ENCODE results near the gene KLF13. TPM values are rescaled to one million over a fixed set of nuclear protein-coding genes. Genes with fewer than 3 reads are reported as not detected.

Gene KLF13
- total RNA-seq, 3 donors from 2014 or later: 26.3 to 52.2 (median 28.2) TPM

DNA sequence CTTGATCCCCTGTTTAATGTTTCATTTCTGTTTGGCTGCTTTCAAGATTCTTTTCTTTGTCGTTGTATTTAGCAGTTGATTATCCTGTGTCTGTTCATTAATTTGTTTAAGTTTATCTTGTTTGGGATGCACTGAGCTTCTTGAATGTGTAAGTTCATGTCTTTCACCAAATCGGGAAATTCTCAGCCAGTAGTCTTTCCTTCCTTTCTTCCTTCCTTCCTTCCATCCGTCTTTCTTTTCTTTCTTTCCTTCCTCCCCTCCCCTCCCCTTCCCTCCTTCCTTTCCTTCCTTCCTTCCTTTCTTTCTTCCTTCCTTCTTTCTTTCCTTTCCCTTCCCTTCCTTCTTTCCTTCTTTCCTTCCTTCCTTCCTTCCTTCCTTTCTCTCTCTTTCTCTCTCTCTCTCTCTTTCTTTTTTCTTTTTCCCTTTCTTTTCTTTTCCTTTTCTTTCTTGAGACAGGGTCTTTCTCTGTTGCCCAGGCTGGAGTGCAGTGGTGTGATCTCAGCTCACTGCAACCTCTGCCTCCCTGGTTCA is 35.5 kb upstream of the KLF13 start:
- no peak for DNase-seq (ENCODE audit: low spot score in 2 of 2)
- intact Hi-C loops (cut with DNase I; ENCODE audit: low total_unique reads): no loop called here
- no peaks in the 10 kb centered on the region for H3K36me3 ChIP-seq
- no peaks in the 10 kb centered on the region for H3K9me3 ChIP-seq
- H3K27ac ChIP-seq: no peak overlapping the region
- no peak for TF ChIP-seq POLR2AphosphoS5 (IDR thresholded peaks at IDR 0.05)
- TF ChIP-seq POLR2A (IDR thresholded peaks at IDR 0.05): no peak
- TF ChIP-seq, protein P1, sequence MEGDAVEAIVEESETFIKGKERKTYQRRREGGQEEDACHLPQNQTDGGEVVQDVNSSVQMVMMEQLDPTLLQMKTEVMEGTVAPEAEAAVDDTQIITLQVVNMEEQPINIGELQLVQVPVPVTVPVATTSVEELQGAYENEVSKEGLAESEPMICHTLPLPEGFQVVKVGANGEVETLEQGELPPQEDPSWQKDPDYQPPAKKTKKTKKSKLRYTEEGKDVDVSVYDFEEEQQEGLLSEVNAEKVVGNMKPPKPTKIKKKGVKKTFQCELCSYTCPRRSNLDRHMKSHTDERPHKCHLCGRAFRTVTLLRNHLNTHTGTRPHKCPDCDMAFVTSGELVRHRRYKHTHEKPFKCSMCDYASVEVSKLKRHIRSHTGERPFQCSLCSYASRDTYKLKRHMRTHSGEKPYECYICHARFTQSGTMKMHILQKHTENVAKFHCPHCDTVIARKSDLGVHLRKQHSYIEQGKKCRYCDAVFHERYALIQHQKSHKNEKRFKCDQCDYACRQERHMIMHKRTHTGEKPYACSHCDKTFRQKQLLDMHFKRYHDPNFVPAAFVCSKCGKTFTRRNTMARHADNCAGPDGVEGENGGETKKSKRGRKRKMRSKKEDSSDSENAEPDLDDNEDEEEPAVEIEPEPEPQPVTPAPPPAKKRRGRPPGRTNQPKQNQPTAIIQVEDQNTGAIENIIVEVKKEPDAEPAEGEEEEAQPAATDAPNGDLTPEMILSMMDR (IDR thresholded peaks at IDR 0.05): no peak
- no peak overlapping the region for H3K4me3 ChIP-seq
- no peaks in the 10 kb centered on the region for H3K27me3 ChIP-seq
- H3K4me1 ChIP-seq: no peaks in the 10 kb centered on the region

DNA sequence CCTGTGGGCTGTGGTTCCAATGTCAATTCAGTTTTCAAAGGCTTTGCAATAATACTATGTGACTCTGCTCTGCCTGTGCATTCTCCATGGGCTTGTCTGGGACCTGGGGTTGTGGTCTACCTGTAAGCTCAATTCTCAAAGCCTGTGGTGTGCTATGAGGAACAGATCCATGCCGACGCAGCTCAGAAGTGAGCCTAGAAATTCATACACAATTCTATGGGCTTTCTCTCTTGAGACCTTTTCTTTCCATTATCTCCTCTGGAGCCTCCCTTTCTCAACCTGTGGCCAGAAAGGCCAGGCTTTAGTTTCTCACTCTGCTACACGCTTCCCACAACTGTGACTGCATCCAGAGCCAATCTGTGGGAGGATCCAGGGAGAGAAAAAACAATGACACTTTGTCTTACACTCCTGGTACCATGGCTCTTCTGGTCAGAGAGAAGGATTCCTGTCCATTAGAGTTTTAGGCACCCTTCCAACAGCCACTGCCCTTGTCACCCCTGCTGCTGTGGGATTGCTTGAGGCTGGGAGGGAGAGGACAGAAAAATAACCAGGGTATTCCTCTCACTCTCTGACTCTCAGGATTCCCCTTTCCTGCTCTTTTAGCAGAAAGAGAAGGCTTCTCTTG is 34.1 kb upstream of the KLF13 start:
- intact Hi-C loops (cut with DNase I; ENCODE audit: low total_unique reads): loop anchor here (1.0 kb wide), 1 partner anchor 19 kb away; no protein-coding TSS in a partner anchor
- DNase-seq (ENCODE audit: low spot score in 2 of 2): peak; percentile 34 to 35

GRCh38 chr15:31293655-31294054 is 33.0 kb upstream of the KLF13 start:
- no peaks in the 10 kb centered on the region for H3K4me1 ChIP-seq
- no peak for TF ChIP-seq POLR2A (IDR thresholded peaks at IDR 0.05)
- TF ChIP-seq, protein P1 (IDR thresholded peaks at IDR 0.05): no peak
- TF ChIP-seq POLR2AphosphoS5 (IDR thresholded peaks at IDR 0.05): no peak
- peak in 1 of 2 donors; percentile 3 for DNase-seq (ENCODE audit: low spot score in 2 of 2)
- H3K27me3 ChIP-seq: no peaks in the 10 kb centered on the region
- intact Hi-C loops (cut with DNase I; ENCODE audit: low total_unique reads): no loop called here
- H3K9me3 ChIP-seq: no peaks in the 10 kb centered on the region
- no peak overlapping the region for H3K4me3 ChIP-seq
- no peak overlapping the region for H3K27ac ChIP-seq
- H3K36me3 ChIP-seq: no peaks in the 10 kb centered on the region

More for the DNA sequence above, 34.1 kb upstream of the KLF13 start:
- H3K27me3 ChIP-seq: no peaks in the 10 kb centered on the region
- no peaks in the 10 kb centered on the region for H3K36me3 ChIP-seq
- no peaks in the 10 kb centered on the region for H3K9me3 ChIP-seq
- H3K4me3 ChIP-seq: no peak overlapping the region
- TF ChIP-seq POLR2AphosphoS5 (IDR thresholded peaks at IDR 0.05) (no peak), POLR2A (IDR thresholded peaks at IDR 0.05) (no peak)
- TF ChIP-seq, protein P1 (IDR thresholded peaks at IDR 0.05): no peak
- H3K27ac ChIP-seq: peak overlapping the region; percentile 20 to 44
- H3K4me1 ChIP-seq: no peaks in the 10 kb centered on the region

GRCh38 chr15:31294067-31294466 is 32.6 kb upstream of the KLF13 start:
- Histone ChIP-seq H3K36me3 (no peaks in the 10 kb centered on the region), H3K4me3 (no peak overlapping the region), H3K4me1 (no peaks in the 10 kb centered on the region), H3K27ac (no peak overlapping the region), H3K27me3 (no peaks in the 10 kb centered on the region), H3K9me3 (no peaks in the 10 kb centered on the region)
- TF ChIP-seq POLR2AphosphoS5 (IDR thresholded peaks at IDR 0.05) (no peak), POLR2A (IDR thresholded peaks at IDR 0.05) (no peak)
- TF ChIP-seq, protein P1 (IDR thresholded peaks at IDR 0.05): no peak
- DNase-seq (ENCODE audit: low spot score in 2 of 2): peak; percentile 5 to 20
- intact Hi-C loops (cut with DNase I; ENCODE audit: low total_unique reads): no loop called here

GRCh38 chr15:31295658-31296057 is 31.0 kb upstream of the KLF13 start:
- Histone ChIP-seq H3K4me1 (peaks cover 0 to 4% of the 10 kb centered on the region in 2 donors), H3K27ac (no peak overlapping the region), H3K27me3 (no peaks in the 10 kb centered on the region), H3K4me3 (no peak overlapping the region), H3K36me3 (no peaks in the 10 kb centered on the region), H3K9me3 (no peaks in the 10 kb centered on the region)
- intact Hi-C loops (cut with DNase I; ENCODE audit: low total_unique reads): no loop called here
- TF ChIP-seq POLR2A (IDR thresholded peaks at IDR 0.05) (no peak), POLR2AphosphoS5 (IDR thresholded peaks at IDR 0.05) (no peak)
- TF ChIP-seq, protein P1 (IDR thresholded peaks at IDR 0.05): no peak
- DNase-seq (ENCODE audit: low spot score in 2 of 2): peak; percentile 15 to 49

Measured in breast epithelium (tissue), 4 donors.